Activated CD4-positive, alpha-beta T cell treated with anti-CD3 and anti-CD28 coated beads, Interleukin-2, amount 50 U/mL, for 16 hours (primary cell): ENCODE data around the gene LITAFD.
"Not testable (repeated sequence)": the region's sequence is repeated elsewhere in the genome, so short reads cannot be mapped to it uniquely, and the experiment has no call there.

Experiments used
- DNase-seq: peaks from one replicate; pipeline ENCODE4 v3.0.0-alpha.2; 2020

The LITAFD gene

DNA sequence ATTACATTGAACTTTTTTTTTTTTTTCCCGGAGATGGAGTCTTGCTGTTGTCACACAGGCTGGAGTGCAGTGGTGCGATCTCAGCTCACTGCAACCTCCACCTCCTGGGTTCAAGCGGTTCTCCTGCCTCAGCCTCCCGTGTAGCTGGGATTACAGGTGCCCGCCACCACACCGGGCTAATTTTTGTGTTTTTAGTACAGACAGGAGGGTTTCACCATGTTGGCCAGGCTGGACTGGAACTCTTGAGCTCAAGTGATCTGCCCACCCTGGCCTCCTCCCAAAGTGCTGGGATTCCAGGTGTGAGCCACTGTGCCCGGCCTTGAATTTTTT is 8.3 kb upstream of the LITAFD start:
- not testable (repeated sequence) for DNase-seq

GRCh38 chr16:8874388-8874787 is 7.8 kb upstream of the LITAFD start:
- no peak for DNase-seq

DNA sequence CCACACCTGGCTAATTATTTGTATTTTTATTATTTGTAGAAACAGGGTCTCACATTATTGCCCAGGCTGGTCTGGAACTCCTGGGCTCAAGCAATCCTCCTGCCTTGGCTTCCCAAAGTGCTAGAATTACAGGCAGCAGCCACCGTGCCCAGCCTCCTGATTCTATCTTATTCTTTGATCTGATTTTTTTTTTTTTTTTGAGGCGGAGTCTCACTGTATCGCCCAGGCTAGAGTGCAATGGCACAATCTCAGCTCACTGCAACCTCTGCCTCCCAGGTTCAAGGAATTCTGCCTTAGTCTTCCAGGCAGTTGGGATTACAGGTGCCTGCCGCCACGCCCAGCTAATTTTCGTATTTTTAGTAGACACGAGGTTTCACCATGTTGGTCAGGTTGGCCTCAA is 6.8 kb upstream of the LITAFD start:
- DNase-seq = not testable (repeated sequence)

GRCh38 chr16:8877894-8878522 is 4.1 kb upstream of the LITAFD start:
- no peak for DNase-seq

DNA sequence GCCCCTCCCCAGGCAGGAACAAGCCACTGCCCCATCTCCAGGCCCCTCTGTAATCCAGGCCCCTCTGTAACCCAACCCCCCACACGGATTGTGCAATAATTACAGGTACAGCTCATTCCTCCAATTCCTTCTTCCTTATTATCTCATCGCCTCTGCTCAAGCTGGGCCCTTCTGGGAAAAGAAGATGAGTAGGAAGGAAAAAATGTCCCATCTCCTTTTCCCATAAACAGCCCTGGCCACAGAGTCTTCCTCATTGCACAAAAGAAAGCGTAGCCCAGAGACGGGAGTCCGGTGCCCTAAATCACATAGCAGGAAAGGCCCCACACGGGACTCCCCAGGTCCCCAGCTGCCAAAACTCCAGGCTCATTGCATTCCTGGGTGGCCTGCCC is 3.6 kb upstream of the LITAFD start:
- no peak for DNase-seq

DNA sequence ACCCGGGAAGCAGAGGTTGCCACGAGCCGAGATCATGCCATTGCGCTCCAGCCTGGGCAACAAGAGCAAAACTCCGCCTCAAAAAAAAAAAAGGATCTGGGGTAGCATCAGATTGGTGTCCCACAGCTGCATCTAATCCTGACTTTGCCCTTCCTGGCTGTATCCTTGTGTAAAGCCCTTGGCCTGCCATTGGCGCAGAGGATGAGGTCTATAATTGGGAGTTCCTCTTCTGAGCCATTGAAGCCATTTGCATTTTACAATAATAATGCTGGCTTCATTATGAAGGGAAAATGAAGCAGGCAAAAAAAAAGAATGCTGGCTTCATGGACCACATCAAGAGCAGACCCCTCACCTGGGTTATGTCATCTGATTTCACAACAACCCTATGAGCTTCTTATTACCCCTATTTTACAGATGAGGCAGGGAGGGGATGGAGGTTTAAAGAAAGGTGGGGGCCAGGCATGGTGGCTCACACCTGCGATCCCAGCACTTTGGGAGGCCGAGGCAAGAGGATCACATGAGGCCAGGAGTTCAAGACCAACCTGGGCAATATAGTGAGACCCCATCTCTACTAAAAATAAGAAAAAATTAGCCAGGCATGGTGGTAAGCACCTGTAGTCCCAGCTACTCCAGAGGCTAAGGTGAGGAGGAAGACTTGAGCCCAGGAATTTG is 1.2 kb upstream of the LITAFD start:
- DNase-seq = no peak

DNA sequence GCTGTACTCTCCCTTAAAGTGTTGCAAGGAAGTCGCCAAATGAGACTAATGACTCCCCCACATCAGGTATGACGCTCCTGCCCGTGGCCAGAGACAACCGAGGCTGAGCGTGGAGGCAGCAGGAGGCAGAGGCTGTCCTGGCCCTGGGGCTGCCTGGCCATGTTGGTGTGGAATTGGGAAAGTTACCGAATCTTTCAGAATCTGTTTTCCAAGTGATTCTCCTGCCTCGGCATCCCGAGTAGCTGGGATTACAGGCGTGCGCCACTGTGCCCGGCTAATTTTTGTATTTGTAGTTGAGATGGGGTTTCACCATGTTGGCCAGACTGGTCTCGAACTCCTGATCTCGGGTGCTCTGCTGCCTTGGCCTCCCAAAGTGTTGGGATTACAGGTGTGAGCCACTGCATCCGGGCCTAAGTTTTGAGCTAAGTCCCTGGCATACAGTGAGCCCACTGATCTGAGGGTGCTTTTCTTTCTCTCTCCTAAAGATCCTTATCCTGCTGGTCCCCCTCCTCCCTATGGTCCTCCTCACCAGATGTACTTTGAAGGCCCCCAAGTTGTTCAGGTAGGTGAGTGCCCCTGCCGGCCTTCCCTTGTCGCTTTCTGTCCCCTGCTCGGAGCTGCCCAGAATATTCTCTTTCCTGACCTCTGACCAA is 700 bp downstream of the LITAFD start:
- no peak for DNase-seq

GRCh38 chr16:8885674-8886592 is 3.8 kb downstream of the LITAFD start:
- DNase-seq = no peak

DNA sequence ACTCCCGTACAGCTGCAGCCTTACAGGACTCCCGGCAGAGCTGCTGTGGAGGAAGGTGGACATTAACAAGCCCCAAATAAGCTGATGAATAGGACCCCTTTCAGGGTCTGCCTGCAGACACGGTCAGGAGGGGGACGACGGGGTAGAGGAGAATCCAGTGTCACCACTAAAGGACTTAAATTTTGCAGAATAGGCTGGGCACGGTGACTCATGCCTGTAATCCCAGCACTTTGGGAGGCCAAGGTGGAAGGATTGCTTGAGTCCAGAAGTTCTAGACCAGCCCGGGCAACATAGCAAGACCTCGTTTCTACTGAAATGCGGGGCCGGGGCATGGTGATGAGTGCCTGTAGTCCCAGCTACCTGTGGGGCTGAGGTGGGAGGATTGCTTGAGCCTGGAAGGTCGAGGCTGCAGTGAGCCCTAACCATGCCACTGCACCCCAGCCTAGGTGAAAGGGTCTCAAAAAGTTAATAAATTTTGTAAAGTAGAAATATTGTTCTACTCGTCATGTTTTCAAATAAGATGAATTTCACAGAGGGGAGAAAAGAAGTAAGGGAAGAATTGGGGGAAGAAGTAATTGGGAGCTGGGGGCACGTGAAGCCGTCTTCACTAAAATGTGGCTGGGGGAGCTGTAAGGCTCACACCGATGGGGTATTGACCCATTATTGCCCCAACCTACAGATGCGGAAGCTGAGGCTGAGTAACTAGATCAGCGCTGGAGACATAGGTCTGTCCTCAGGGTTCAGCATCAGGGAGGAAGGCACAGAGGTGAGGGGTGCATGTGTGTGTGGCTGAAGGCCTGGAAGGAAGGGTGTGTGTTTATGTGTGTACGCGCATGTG is 4.7 kb downstream of the LITAFD start:
- no peak for DNase-seq

- no peak for DNase-seq
Observed at GRCh38 chr16:8887431-8887765, 5.2 kb downstream of the LITAFD start.

- no peak for DNase-seq
Observed at GRCh38 chr16:8887952-8888560, 5.9 kb downstream of the LITAFD start.

DNA sequence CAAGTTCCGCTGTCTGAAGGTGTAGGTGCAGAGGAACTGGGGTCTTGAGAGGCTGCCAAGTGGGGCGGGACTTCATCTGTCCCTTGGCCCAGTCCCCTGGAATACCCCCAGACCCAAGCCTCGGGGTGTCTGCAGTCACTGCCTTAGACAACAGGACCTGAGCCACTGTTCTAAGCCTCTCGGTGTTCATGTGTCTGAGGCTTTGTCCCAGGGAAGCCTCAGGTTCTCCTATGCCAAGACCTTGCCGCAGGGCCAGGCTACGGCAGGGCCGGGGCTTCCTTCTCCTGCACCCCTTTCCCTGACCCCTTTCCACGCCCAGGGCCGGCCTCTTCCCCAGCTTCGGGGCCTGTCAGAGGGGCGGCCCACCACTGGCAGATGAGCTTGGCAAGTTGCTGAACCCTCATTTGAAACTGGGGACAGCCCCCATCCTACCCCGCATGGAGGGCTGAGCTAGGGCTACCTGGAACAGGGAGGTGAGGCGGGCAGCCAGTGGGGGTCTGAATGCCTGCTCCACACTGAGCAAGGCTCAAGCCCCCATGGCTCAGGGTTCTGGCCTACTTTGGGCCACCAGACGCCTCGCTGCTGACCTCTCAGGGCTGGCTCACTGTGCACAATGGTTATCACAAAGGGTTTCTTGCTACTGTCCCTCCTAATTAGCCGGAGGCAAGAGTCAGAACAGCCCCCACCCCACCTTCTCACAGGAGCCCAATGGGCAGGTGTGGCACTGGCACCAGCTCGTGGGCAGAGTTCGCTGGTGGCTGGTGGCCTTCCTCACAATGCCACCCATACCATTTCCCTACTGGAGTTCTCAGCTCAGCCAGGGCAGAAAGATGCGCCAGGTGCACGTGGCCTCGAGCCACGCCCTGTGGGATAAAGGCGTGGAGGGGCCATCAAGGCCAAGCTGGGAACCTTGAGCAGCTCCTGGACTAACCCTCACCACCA is 7.1 kb downstream of the LITAFD start:
- DNase-seq = no peak

DNA sequence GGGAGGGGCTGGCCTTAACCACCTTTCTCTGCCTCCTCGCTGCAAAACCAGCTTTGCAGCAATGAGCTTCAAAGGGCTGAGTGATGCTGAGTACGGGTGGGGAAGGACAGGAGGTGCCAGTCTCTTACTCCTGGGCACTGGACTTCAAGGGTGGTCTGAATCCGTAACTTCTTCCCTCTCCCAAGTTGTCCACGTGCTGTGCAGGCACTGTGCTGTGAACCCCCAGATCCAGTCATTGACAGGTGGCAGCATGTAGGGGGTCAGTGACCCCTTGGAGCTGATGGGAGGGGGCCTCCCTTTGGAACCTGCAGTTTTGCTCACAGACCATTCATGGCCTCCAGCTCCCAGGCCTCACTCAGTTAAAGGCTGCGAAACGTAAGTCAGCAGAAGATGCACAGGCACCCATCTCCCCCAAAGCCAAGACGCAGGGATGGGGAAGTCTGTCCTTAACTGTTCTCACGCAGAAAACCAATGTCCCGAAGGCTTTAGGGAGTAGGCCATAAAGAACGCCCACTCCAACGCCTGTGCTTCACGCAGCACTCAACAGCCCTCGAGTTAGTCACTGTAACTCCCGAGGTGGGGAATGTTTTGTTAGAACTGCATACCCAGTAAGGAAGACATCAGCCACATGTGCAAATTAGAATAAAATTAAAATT is 7.9 kb downstream of the LITAFD start:
- DNase-seq = no peak

- DNase-seq = no peak
Observed at GRCh38 chr16:8890549-8890921, 8.4 kb downstream of the LITAFD start.

GRCh38 chr16:8892101-8892575 is 10.0 kb downstream of the LITAFD start:
- DNase-seq = no peak

DNA sequence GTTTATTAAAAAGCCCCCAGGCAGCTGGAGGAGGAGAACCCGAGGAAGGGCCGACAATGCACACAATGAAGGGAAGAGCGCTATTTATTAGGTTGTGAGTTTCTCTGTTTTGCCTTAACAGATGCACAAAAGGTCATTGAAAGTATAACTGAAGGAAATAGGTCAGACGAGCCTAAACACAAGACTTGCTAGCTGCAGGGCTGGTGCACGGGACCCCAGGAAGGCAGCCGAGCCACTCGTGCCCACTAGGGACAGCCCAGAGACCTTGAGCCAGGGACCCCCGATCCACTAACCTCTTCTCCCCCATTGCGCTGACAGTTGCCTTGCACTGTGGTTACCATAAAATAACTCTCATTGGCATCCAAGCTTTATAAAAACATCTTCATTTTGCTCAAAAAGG is 11.3 kb downstream of the LITAFD start:
- no peak for DNase-seq

- DNase-seq = no peak
Observed at GRCh38 chr16:8893976-8894690, 12.0 kb downstream of the LITAFD start.

DNA sequence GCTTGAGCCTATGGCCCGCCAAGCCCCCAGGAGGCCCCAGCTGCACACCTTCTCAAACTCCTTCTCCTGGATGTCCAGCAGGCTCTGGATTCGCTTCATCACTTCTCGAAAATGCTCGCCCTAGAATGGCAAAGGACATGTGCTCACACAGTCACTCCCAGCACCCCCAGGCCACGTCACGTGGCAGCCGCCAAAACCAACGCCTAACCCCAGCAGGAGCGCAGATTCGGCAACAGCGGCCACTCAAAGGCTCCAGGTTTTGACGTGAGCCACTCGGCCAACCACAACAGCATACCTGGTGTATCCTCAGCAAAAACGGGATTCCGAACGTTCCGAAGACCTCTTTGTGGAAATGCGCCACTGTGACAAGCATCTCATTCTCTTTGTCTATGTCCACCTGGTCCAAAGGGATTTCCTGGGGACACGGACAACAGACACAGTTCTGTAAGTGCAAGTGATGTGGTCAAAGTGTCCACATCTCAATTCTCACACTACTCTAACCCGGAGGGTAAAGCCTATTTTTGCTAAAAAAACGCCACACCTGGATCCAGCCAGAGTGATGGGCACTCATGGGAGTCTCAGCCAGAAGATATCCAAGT is 12.7 kb downstream of the LITAFD start:
- no peak for DNase-seq

- DNase-seq = no peak
Observed at GRCh38 chr16:8898660-8899318, 16.6 kb downstream of the LITAFD start.
